Right atrium auricular region (tissue), 2 donors: ENCODE results near the gene SYNPO. TPM values are rescaled to one million over a fixed set of nuclear protein-coding genes. Genes with fewer than 3 reads are reported as not detected.

Source experiments
- DNase-seq: peaks from one replicate; pipeline ENCODE4 v3.0.0-alpha.2; 2019; ENCODE audit warnings: low spot score
- H3K27ac ChIP-seq, 2 donors: fragments of 200-600 bp; sonication (generic); 1 replicate in 1 of 2; 2 replicates in 1 of 2; pipeline ENCODE4 v1.5.1; 2016 to 2019
- H3K27me3 ChIP-seq, 2 donors: fragments of 200-600 bp; sonication (generic); one replicate each; pipeline versions ENCODE4 v1.5.1 to v1.6.0; 2017 to 2019
- H3K36me3 ChIP-seq: fragments of 200-600 bp; sonication (generic); one replicate; pipeline ENCODE4 v1.5.1; 2016
- H3K4me1 ChIP-seq, 2 donors: fragments of 200-600 bp; sonication (generic); one replicate each; pipeline versions ENCODE4 v1.5.1 to v1.6.0; 2017 to 2019
- H3K4me3 ChIP-seq, 2 donors: fragments of 200-600 bp; sonication (generic); 1 replicate in 1 of 2; 2 replicates in 1 of 2; pipeline ENCODE4 v1.5.1; 2017 to 2019; ENCODE audit warnings: mild to moderate bottlenecking in 1 of 2, moderate library complexity in 1 of 2
- H3K9me3 ChIP-seq, 2 donors: fragments of 200-600 bp; sonication (generic); one replicate each; pipeline ENCODE4 v1.5.1; 2019
- total RNA-seq, 2 donors: library from RNA; depleted of rRNA; stranded (reverse); fragments of >200 nt; gene quantifications; one replicate each; pipeline ENCODE4 v1.1.0, GENCODE V29; 2016
- TF ChIP-seq, protein P1 (sequence below), 2 donors: fragments of 200-600 bp; sonication (generic); IDR thresholded peaks; one replicate each; pipeline ENCODE4 v1.5.1; 2019; ENCODE audit warnings: antibody characterized with exemption in 2 of 2

Gene SYNPO
- total RNA-seq, 2 donors from 2014 or later, result 369 to 413 TPM

DNA sequence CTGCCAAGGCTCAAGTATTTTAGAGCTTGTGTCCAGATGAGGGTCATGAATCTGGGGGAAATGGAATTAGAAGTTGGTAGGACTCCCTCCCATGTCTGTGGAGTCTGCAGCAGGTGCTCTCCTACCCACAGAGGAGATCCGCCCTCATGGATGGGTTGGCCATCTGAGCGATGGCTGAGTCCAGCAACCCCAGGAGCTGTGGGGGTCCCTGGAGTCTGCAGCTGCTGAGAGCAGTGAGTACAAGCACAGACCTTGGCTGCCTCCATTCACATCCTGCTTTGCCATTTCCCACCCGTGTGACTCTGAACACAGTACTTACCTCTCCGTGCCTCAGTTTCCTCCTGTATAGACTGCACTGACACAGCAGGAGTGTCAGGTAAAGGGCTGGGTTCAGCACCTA lies 25.8 kb upstream of the SYNPO start:
- H3K27me3 ChIP-seq, result no peaks in the 10 kb centered on the region
- peak overlapping the region in 1 of 2 donors; percentile 20 for H3K4me3 ChIP-seq
- peak overlapping the region; percentile 89 to 99 for H3K27ac ChIP-seq
- peaks cover 2 to 100% of the 10 kb centered on the region in 2 donors for H3K4me1 ChIP-seq
- H3K9me3 ChIP-seq, result no peaks in the 10 kb centered on the region
- TF ChIP-seq, protein P1, sequence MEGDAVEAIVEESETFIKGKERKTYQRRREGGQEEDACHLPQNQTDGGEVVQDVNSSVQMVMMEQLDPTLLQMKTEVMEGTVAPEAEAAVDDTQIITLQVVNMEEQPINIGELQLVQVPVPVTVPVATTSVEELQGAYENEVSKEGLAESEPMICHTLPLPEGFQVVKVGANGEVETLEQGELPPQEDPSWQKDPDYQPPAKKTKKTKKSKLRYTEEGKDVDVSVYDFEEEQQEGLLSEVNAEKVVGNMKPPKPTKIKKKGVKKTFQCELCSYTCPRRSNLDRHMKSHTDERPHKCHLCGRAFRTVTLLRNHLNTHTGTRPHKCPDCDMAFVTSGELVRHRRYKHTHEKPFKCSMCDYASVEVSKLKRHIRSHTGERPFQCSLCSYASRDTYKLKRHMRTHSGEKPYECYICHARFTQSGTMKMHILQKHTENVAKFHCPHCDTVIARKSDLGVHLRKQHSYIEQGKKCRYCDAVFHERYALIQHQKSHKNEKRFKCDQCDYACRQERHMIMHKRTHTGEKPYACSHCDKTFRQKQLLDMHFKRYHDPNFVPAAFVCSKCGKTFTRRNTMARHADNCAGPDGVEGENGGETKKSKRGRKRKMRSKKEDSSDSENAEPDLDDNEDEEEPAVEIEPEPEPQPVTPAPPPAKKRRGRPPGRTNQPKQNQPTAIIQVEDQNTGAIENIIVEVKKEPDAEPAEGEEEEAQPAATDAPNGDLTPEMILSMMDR (IDR thresholded peaks at IDR 0.05), result no peak
- DNase-seq, result no peak
- H3K36me3 ChIP-seq, result no peaks in the 10 kb centered on the region

DNA sequence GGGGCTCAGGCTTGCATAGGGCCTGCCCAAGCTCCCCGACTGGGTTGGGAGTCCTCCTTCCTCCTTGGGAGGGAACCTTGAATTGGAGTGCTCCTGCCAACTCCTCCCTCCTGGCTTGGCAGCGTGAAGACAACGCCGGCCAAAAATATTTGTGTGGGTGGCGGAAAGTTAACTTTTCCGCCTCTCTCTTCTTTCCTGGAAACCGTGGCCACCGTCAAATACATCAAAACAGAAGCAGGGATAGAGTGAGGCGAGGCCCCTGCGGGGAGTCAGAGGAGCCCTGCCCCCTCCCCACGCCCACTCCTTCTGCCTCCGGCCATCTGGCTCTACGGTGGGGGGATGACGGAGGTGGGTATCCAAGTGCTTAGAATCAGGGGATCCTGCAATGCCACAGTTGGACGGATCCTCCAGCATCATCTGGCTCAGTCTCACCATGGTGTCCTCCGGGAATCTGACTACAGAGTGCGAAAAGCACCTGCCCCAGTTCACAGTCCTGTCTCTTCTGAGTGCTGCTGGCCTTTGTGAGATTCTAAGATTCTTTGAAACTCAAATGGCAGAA lies 25.2 kb upstream of the SYNPO start:
- Histone ChIP-seq H3K4me3 (peak overlapping the region in 1 of 2 donors; percentile 20), H3K4me1 (peaks cover 2 to 99% of the 10 kb centered on the region in 2 donors)

DNA sequence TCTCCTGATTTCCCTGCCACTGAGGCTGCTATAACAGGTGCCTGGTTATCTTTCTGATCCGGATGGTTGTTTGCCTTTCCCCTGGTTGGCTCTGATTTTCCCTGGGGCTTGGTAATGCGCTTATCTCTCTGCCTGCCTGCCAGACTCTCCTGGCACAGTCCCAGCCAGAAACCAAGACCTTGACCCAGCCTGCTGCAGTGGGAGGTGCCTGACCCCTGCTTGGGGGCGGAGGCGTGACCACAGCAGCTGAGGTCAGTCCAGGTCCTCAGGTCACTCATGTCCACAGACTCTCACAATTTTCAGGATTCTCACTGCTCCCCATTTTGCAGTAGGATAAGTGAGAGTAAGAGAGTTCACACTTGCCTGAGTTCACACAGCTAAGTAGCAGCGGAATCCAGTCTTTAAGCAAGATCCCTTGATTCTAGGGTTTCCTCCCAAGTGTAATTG lies 24.4 kb upstream of the SYNPO start:
- TF ChIP-seq, protein P1 (IDR thresholded peaks at IDR 0.05), result no peak
- Histone ChIP-seq H3K36me3 (no peaks in the 10 kb centered on the region), H3K4me1 (peaks cover 2 to 95% of the 10 kb centered on the region in 2 donors), H3K9me3 (no peaks in the 10 kb centered on the region), H3K27ac (peak overlapping the region; percentile 89 to 99), H3K4me3 (peak overlapping the region in 1 of 2 donors; percentile 20), H3K27me3 (no peaks in the 10 kb centered on the region)
- no peak for DNase-seq

More for the DNA sequence above, 25.2 kb upstream of the SYNPO start:
- TF ChIP-seq, protein P1 (IDR thresholded peaks at IDR 0.05), result no peak
- DNase-seq, result no peak
- Histone ChIP-seq H3K9me3 (no peaks in the 10 kb centered on the region), H3K27me3 (no peaks in the 10 kb centered on the region), H3K27ac (peak overlapping the region; percentile 89 to 99), H3K36me3 (no peaks in the 10 kb centered on the region)

DNA sequence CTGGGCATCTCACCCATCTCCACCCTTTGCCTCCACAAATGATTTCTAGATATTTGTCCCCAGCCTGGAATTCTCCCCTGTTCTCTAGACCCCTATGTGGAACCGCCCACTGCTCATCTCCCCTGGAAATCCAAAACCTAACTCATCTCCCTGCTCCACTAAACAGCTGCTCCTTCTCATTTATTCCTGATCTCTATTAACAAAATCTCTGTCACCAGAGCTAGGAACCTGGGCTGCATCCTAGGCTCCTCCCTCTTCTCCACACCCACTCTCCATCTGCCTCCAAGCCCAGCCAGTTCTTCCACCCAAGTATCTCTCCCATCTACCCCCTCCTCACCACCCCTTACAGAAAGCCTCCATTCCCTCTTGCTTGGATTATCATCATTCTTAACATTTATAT lies 24.0 kb upstream of the SYNPO start:
- no peaks in the 10 kb centered on the region for H3K36me3 ChIP-seq
- H3K4me1 ChIP-seq, result peaks cover 2 to 94% of the 10 kb centered on the region in 2 donors
- TF ChIP-seq, protein P1 (IDR thresholded peaks at IDR 0.05), result no peak
- no peaks in the 10 kb centered on the region for H3K27me3 ChIP-seq
- peak overlapping the region; percentile 89 to 99 for H3K27ac ChIP-seq
- no peak overlapping the region for H3K4me3 ChIP-seq
- DNase-seq, result no peak
- no peaks in the 10 kb centered on the region for H3K9me3 ChIP-seq

DNA sequence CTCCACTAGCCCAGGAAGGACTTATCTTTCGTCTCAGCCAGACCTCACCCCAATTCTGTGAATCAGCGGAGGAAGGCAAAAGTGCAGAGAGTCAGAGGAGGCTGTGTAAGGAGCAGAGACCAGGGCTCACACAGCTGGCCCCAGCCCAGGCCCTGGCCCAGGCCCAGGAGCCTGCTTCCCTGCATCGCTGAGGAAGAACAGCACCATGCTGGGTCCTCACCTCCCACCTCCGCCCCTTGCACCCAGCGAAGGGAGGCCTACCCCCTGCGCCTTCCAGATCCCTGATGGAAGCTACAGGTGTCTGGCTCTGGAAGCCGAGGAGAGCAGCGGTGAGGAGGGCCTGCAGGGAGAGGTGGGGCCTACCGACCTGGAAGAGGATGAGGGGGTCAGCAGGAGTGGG lies 22.3 kb upstream of the SYNPO start:
- H3K4me3 ChIP-seq, result no peak overlapping the region

More for the DNA sequence above, 22.3 kb upstream of the SYNPO start:
- DNase-seq, result no peak
- Histone ChIP-seq H3K27ac (peak overlapping the region; percentile 89 to 99), H3K9me3 (no peaks in the 10 kb centered on the region), H3K27me3 (no peaks in the 10 kb centered on the region), H3K36me3 (no peaks in the 10 kb centered on the region), H3K4me1 (peaks cover under 1 to 94% of the 10 kb centered on the region in 2 donors)
- TF ChIP-seq, protein P1 (IDR thresholded peaks at IDR 0.05), result no peak
